HepG2 (cell line): ENCODE data around the gene DLX1. TPM values are rescaled to one million over a fixed set of nuclear protein-coding genes. Genes with fewer than 3 reads are reported as not detected.

Source experiments
- EZH2 ChIP-seq: conservative IDR thresholded peaks from 2 replicates; pipeline ENCODE4 v1.6.1; 2012; ENCODE audit warnings: mild to moderate bottlenecking, low read depth, low read length, moderate library complexity
- SUZ12 ChIP-seq: fragments of 150-350 bp; IDR thresholded peaks from 2 replicates; pipeline ENCODE4 v1.6.1; 2014; ENCODE audit warnings: low read depth, low read length
- ZC3H4 ChIP-seq: sonication (generic); formaldehyde crosslinking; IDR thresholded peaks from 2 replicates; pipeline ENCODE4 v1.4.0; 2020; ENCODE audit warnings: missing genetic modification reagents, borderline replicate concordance
- ZNF34 ChIP-seq: sonication (generic); formaldehyde crosslinking; IDR thresholded peaks from 2 replicates; pipeline ENCODE4 v1.4.0; 2020; ENCODE audit warnings: mild to moderate bottlenecking, missing genetic modification reagents, borderline replicate concordance
- polyA plus RNA-seq, 8 experiments: library from polyadenylated mRNA; depleted of rRNA in 3 of 8; stranded (reverse) in 7 of 8; unstranded in 1 of 8; fragments of >200 nt; fragmentation: Illumina TruSeq in 4 of 8; extraction: Trizol in 4 of 8; gene quantifications; 2 replicates each; pipeline versions ENCODE4 v1.2.1 to v1.2.3, GENCODE V29; 2011 to 2016; ENCODE audit warnings: low read depth in 4 of 8, missing spikeins in 1 of 8, mixed read lengths in 1 of 8; ENCODE audit not compliant: insufficient read depth in 1 of 8
- total RNA-seq, 5 experiments: library from RNA; depleted of rRNA; stranded (reverse); fragments of >200 nt; fragmentation: Illumina TruSeq; extraction: Trizol; gene quantifications; 2 replicates each; pipeline ENCODE4 v1.2.3, GENCODE V29; 2016; ENCODE audit warnings: low read depth in 1 of 5
- TF ChIP-seq, protein P1 (sequence below): sonication (generic); formaldehyde crosslinking; IDR thresholded peaks from 2 replicates; pipeline ENCODE4 v1.8.1; 2023; ENCODE audit warnings: mild to moderate bottlenecking, moderate library complexity, missing genetic modification reagents
- TF ChIP-seq, protein P2 (sequence below), 2 experiments: sonication (generic) in 1 of 2; formaldehyde crosslinking in 1 of 2; IDR thresholded peaks; 2 replicates each; pipeline versions ENCODE4 v1.4.0 to v1.6.1; 2016 to 2020; ENCODE audit warnings: borderline replicate concordance in 1 of 2, low read depth in 1 of 2, mild to moderate bottlenecking in 1 of 2, missing genetic modification reagents in 1 of 2

The DLX1 gene
- total and polyA plus RNA-seq, 2 of the 13 experiments (the other 11 are each of a cell fraction or from before 2014, with no cell fraction given): 0.18 to 0.86 TPM

DNA sequence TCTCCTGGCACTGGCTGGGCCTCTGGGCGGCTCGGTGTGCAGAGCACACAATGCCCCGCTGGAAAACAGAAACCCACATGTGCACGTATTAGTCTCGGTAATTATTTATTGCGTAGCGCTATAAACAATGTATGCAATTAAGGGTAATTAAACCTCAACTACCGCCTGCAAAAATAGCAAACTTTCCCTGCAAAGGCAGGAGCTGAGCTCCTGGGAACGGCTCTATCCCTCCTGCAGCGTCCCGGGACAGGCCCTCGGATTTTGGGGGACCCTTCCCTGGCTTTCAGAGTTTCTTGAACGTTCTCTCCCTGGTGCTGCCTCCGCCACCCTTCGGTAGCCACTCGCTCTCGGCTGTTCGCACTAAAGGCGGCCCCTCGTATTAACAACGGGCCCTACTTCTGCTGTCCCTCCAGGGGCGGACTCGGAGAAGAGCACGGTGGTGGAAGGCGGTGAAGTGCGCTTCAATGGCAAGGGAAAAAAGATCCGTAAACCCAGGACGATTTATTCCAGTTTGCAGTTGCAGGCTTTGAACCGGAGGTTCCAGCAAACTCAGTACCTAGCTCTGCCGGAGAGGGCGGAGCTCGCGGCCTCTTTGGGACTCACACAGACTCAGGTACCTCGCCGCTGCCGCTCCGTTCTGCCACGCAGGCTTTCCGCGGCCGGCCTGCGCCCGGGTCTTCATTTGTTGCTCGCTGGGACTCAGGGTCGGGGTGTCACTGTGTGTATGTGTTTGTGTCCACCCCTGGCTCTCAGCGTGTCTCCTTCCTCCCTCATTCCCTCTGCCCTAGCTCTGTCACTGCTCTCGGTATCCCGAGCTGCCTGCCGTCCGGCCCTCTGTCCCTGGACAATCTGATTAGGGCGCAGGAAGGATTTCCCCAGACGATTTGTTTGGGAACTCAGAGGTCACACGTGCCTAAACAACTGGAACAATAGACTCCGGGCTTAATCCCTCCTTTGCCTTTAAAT is 1.2 kb downstream of the DLX1 start (continued):
- TF ChIP-seq SUZ12: no peak
- TF ChIP-seq, protein P1, sequence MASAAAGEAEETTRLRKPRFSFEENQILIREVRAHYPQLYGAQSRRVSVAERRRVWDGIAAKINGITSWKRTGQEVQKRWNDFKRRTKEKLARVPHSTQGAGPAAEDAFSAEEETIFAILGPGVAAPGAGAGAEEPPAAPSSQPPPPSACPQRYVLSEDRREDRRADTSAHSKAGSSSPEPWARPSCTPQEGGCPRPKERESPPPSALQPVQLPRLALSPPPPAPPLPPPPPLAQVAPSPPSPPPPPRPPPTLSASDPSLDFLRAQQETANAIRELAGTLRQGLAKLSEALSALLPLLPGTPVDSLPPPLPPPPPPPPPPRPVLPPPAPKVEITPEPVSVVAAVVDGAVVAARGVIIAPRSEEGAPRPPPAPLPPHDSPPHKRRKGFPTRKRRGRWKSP (CRISPR knock-in tag): peak; percentile 56; the same call in 1 of the 2 replicates
- TF ChIP-seq ZNF34 (CRISPR knock-in tag): no peak
- TF ChIP-seq, protein P2, sequence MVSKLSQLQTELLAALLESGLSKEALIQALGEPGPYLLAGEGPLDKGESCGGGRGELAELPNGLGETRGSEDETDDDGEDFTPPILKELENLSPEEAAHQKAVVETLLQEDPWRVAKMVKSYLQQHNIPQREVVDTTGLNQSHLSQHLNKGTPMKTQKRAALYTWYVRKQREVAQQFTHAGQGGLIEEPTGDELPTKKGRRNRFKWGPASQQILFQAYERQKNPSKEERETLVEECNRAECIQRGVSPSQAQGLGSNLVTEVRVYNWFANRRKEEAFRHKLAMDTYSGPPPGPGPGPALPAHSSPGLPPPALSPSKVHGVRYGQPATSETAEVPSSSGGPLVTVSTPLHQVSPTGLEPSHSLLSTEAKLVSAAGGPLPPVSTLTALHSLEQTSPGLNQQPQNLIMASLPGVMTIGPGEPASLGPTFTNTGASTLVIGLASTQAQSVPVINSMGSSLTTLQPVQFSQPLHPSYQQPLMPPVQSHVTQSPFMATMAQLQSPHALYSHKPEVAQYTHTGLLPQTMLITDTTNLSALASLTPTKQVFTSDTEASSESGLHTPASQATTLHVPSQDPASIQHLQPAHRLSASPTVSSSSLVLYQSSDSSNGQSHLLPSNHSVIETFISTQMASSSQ (IDR thresholded peaks at IDR 0.05; ENCODE audit: low read depth): no peak
- TF ChIP-seq, protein P2 (CRISPR knock-in tag; IDR thresholded peaks at IDR 0.05; ENCODE audit: borderline replicate concordance): no peak
- peak; percentile 76; the same call in 1 of the 2 replicates for TF ChIP-seq EZH2
- no peak for TF ChIP-seq ZC3H4
